ENCODE results near the gene TMPRSS9. TPM values are rescaled to one million over a fixed set of nuclear protein-coding genes. Genes with fewer than 3 reads are reported as not detected.
"Not testable (repeated sequence)": the region's sequence is repeated elsewhere in the genome, so short reads cannot be mapped to it uniquely, and the experiment has no call there.

Gene TMPRSS9
- total RNA-seq, 1 donor from 2014 or later, result not detected

GRCh38 chr19:2341244-2341751, 18.8 kb upstream of the TMPRSS9 start:
- intact Hi-C loops (cut with micrococcal nuclease), result no loop called here

- intact Hi-C loops (cut with micrococcal nuclease), result no loop called here
Measured at GRCh38 chr19:2341982-2342381, 18.1 kb upstream of the TMPRSS9 start.

GRCh38 chr19:2342656-2343288, 17.3 kb upstream of the TMPRSS9 start:
- intact Hi-C loops (cut with micrococcal nuclease), result no loop called here

GRCh38 chr19:2343289-2343982, 16.6 kb upstream of the TMPRSS9 start:
- intact Hi-C loops (cut with micrococcal nuclease), result no loop called here

GRCh38 chr19:2344381-2344870, 15.6 kb upstream of the TMPRSS9 start:
- intact Hi-C loops (cut with micrococcal nuclease), result no loop called here

GRCh38 chr19:2345076-2345475, 15.0 kb upstream of the TMPRSS9 start:
- intact Hi-C loops (cut with micrococcal nuclease), result no loop called here

GRCh38 chr19:2345794-2346663, 14.0 kb upstream of the TMPRSS9 start:
- intact Hi-C loops (cut with micrococcal nuclease), result no loop called here

- intact Hi-C loops (cut with micrococcal nuclease), result not testable (repeated sequence)
Measured at GRCh38 chr19:2349818-2350217, 10.2 kb upstream of the TMPRSS9 start.

GRCh38 chr19:2350656-2351055, 9.4 kb upstream of the TMPRSS9 start:
- intact Hi-C loops (cut with micrococcal nuclease), result no loop called here

- intact Hi-C loops (cut with micrococcal nuclease), result no loop called here
Measured at GRCh38 chr19:2351591-2351990, 8.5 kb upstream of the TMPRSS9 start.

GRCh38 chr19:2352121-2352520, 7.9 kb upstream of the TMPRSS9 start:
- intact Hi-C loops (cut with micrococcal nuclease), result no loop called here

GRCh38 chr19:2353159-2353886, 6.7 kb upstream of the TMPRSS9 start:
- intact Hi-C loops (cut with micrococcal nuclease), result no loop called here

- intact Hi-C loops (cut with micrococcal nuclease), result no loop called here
Measured at GRCh38 chr19:2353887-2354592, 6.0 kb upstream of the TMPRSS9 start.

- intact Hi-C loops (cut with micrococcal nuclease), result no loop called here
Measured at GRCh38 chr19:2354670-2355069, 5.4 kb upstream of the TMPRSS9 start.

- intact Hi-C loops (cut with micrococcal nuclease), result no loop called here
Measured at GRCh38 chr19:2355168-2356035, 4.7 kb upstream of the TMPRSS9 start.

GRCh38 chr19:2356036-2356646, 3.9 kb upstream of the TMPRSS9 start:
- intact Hi-C loops (cut with micrococcal nuclease), result no loop called here

GRCh38 chr19:2357279-2358206, 2.5 kb upstream of the TMPRSS9 start:
- intact Hi-C loops (cut with micrococcal nuclease), result no loop called here
